Cardiac fibroblast (primary cell): Measurements from ENCODE around the gene UGT1A4.

ENCODE experiments used
- DNase-seq, 2 donors: peaks; one replicate each; pipeline versions ENCODE4 v3.0.0 to v3.0.0-alpha.2; 2010; ENCODE audit warnings: low read depth in 2 of 2
- H3K4me3 ChIP-seq, 2 donors: replicated peaks in 1 of 2; 1 replicate in 1 of 2; 2 replicates in 1 of 2; pipeline ENCODE4 v1.5.1; 2011; ENCODE audit warnings: low read depth in 2 of 2, low read length in 2 of 2, mild to moderate bottlenecking in 2 of 2, moderate library complexity in 1 of 2
- CTCF ChIP-seq: IDR thresholded peaks from one replicate; pipeline ENCODE4 v1.5.1; 2011; ENCODE audit warnings: low read depth, mild to moderate bottlenecking, low read length, inconsistent platforms

Gene UGT1A4

GRCh38 chr2:233793465-233794127 lies 75.1 kb downstream of the UGT1A4 start:
- TF ChIP-seq CTCF: no peak
- no peak for DNase-seq
- no peak overlapping the region for H3K4me3 ChIP-seq

DNA sequence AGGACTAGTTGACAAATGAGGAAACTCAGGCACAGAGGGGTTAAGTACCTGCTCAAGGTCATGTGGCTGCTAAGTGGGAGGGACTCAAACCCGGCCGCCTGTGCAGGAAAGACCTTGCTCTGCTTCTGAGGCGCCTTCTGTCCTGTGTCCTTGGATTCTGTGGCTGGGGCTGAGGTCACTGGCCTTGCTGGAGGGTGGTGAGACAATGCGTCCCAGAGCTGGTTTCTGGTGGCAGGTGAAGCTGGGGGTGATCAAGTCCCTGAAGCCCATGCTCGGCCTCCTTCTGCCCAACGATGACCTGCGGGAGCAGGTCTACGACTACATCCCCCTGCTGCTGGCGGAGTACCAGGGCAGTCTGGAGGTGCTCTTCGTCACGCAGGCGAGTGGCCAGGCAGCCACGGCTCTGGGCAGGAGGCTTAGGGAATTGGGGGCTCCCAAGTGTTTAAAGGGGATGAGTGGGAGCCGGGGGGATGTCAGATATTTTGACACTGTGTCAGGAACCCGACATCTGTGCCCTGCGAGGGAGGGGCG lies 75.7 kb downstream of the UGT1A4 start:
- no peak overlapping the region for H3K4me3 ChIP-seq
- DNase-seq: no peak
- TF ChIP-seq CTCF: no peak

DNA sequence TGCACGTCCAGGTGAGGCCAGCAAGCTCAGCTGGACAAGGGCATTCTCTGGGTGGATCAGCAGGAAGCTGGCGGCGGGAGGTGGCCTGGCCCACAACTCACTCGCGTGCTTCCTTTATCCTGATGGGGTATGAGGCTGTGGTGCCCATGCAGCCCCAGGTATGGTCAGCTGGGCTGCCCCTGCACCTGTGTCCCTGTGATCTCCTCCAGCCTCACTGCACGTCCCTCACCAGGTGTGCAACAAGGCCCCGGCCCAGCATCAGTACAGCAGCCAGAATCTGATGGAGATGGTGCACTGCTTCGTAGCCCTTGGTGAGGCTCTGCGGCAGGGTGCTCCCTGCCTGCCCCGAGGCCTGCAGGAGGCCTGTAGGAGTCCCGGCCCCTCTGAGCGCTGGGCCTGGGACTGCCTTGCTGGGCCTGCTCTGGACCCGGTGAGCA lies 77.2 kb downstream of the UGT1A4 start:
- no peak for DNase-seq
- H3K4me3 ChIP-seq: no peak overlapping the region
- TF ChIP-seq CTCF: no peak

- TF ChIP-seq CTCF: no peak
- H3K4me3 ChIP-seq: no peak overlapping the region
- DNase-seq: no peak
These were observed 77.7 kb downstream of the UGT1A4 start for GRCh38 chr2:233796254-233796653.

DNA sequence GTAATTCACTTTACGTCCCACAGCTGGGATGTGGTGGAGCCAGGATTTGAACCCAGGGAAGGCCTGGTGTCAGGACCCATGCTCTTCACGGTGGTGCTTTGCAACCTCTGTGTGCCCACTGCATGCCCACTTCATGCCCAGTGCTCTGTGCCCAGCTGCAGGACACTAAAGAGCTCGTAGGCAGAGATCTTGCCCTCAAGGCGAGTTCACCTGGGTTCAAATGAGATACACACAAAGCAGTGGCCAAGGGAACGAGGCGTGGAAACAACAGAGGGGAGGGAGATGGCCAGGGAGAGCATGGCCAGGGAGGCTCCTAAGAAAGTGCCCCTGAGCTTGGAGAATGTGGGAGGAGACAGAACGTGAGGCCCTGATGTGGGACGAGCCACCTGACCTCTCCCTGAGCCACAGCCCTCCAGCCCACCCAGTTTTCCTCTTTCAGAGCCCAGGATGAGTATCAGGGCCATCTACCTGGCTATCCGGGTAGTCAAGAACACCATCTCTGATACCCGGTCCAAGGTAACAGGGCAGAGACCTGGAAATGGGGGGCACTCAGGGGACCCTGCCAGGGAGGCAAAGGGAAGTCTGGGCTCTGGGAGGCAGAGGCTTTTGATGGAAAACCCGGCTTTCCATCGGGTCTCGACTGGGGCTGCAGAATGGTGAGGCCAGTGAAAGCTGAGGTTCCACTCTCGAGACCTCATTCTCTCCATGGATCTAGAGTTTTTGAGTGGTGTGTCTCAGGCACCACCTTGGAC lies 80.0 kb downstream of the UGT1A4 start:
- no peak for DNase-seq
- TF ChIP-seq CTCF: no peak
- H3K4me3 ChIP-seq: no peak overlapping the region

DNA sequence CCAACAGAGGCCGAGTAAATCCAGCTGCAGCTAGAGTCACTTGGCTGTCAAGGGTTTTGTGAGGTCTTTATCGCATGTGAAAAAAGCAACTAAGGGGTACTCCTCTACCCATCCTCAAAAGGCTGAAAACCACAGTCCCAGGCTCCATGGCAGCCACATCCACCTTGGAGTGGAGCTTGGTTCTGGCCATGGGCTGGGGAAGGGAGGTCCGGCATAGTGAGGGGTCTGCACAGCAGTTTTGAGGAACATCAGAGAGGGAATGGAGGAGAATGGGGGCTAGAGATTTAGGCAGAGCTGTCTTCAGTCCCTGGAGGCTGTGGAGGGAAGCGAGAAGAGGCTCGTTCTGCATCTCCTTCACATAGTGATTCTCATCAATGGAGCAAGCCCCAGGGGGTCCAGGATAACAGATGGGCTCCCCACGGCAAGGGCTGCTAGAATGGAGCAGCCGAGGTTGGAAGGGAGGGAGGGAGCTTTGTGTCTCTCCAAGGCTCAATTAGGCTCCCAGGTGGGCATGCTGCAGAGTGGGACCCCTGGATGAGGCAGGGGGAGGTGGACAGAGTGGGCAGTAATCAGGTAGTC lies 80.6 kb downstream of the UGT1A4 start:
- no peak overlapping the region for H3K4me3 ChIP-seq
- no peak for TF ChIP-seq CTCF
- no peak for DNase-seq
